RWPE2 (cell line): Measurements from ENCODE around the gene AWAT2.
A peak's percentile ranks its signal among the peaks of the same experiment; 100 is the strongest.

ENCODE experiments used
- ATAC-seq: fragments of 200-7000 bp; cut with Tn5 transposase; 3 replicates; pipeline ENCODE4 v1.9.1; 2021; ENCODE audit warnings: low read depth
- DNase-seq: peaks from one replicate; pipeline ENCODE4 v3.0.0-alpha.2; 2020; ENCODE audit warnings: low spot score
- H3K27ac ChIP-seq: fragments of 450-650 bp; 2 replicates; pipeline ENCODE4 v1.5.1; 2017; ENCODE audit warnings: mild to moderate bottlenecking; ENCODE audit not compliant: poor library complexity, severe bottlenecking
- H3K27me3 ChIP-seq: fragments of 250-450 bp; sonication (Bioruptor Pico); 2 replicates; pipeline ENCODE4 v1.5.1; 2021; ENCODE audit warnings: mild to moderate bottlenecking, moderate library complexity; ENCODE audit not compliant: insufficient read depth, poor library complexity, severe bottlenecking
- H3K36me3 ChIP-seq: fragments of 250-450 bp; sonication (Bioruptor Pico); 2 replicates; pipeline ENCODE4 v1.5.1; 2020; ENCODE audit warnings: low read depth, mild to moderate bottlenecking, moderate library complexity
- H3K4me1 ChIP-seq: fragments of 250-450 bp; sonication (Bioruptor Pico); 2 replicates; pipeline ENCODE4 v1.5.1; 2021; ENCODE audit warnings: mild to moderate bottlenecking, moderate library complexity; ENCODE audit not compliant: insufficient read depth, poor library complexity, severe bottlenecking
- H3K4me3 ChIP-seq: fragments of 250-450 bp; sonication (Bioruptor Pico); 2 replicates; pipeline ENCODE4 v1.5.1; 2021; ENCODE audit warnings: mild to moderate bottlenecking, moderate library complexity; ENCODE audit not compliant: severe bottlenecking
- H3K9me3 ChIP-seq: fragments of 250-450 bp; sonication (Bioruptor Pico); 2 replicates; pipeline ENCODE4 v1.5.1; 2021; ENCODE audit warnings: mild to moderate bottlenecking, moderate library complexity; ENCODE audit not compliant: severe bottlenecking
- TF ChIP-seq, protein P1 (sequence below): fragments of 450-650 bp; IDR thresholded peaks from one replicate; pipeline ENCODE4 v1.5.1; 2017; ENCODE audit warnings: mild to moderate bottlenecking, moderate library complexity; ENCODE audit not compliant: poor library complexity, severe bottlenecking

The AWAT2 gene

DNA sequence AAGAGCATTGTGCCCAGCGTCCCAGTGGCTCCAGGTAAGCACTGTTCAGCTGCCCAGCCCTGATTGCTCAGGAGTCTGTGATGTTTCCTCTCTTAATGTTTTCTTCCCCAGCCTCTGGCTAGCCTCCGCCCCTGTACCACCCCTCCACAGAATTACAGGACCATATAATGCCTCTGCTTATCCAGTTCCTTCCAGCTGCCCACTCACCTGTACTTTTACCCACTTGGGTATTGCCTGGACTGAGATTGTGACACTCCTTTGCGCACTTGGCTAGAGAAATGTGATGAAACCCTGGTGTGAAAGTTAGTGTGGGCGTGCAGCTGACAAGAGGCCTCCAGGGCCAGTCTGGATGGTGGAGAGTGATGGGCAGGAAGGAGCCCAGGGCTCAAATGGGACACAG, at the start of gene AWAT2:
AWAT2 (minus strand) TSS at position 14 of the 400 bp plus-strand sequence; CDS start at position 8, 6 bp downstream.
- no peaks in the 10 kb centered on the region for H3K27me3 ChIP-seq
- no peaks in the 10 kb centered on the region for H3K36me3 ChIP-seq
- no peak within 1 kb of the TSS for H3K27ac ChIP-seq
- DNase-seq (no peak), ATAC-seq (no peak)
- TF ChIP-seq, protein P1, sequence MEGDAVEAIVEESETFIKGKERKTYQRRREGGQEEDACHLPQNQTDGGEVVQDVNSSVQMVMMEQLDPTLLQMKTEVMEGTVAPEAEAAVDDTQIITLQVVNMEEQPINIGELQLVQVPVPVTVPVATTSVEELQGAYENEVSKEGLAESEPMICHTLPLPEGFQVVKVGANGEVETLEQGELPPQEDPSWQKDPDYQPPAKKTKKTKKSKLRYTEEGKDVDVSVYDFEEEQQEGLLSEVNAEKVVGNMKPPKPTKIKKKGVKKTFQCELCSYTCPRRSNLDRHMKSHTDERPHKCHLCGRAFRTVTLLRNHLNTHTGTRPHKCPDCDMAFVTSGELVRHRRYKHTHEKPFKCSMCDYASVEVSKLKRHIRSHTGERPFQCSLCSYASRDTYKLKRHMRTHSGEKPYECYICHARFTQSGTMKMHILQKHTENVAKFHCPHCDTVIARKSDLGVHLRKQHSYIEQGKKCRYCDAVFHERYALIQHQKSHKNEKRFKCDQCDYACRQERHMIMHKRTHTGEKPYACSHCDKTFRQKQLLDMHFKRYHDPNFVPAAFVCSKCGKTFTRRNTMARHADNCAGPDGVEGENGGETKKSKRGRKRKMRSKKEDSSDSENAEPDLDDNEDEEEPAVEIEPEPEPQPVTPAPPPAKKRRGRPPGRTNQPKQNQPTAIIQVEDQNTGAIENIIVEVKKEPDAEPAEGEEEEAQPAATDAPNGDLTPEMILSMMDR, result no peak
- H3K4me3 ChIP-seq, result no peak within 1 kb of the TSS
- no peaks in the 10 kb centered on the region for H3K9me3 ChIP-seq
- H3K4me1 ChIP-seq, result peaks cover 11% of the 10 kb centered on the region

DNA sequence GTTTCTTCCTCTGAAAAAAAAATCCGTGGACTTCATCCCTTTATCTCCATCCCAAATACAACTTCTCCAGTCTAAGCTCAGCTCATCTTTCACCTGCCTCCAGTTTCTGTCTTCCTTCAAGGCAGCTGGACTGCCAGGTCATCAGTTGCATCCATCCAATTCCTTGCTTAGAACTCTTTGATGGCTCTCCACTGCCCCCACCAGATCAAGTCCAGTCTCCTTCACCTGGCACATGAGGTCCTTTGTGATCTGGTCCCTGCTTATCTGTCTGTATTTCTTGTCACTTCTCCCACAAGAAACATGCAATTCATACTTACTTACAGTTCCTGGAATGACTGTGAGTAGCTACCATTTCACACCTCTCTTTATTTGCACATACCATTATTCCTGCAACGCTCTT, 46.3 kb upstream of the AWAT2 start:
- H3K9me3 ChIP-seq, result no peaks in the 10 kb centered on the region
- no peak for DNase-seq
- H3K4me3 ChIP-seq, result no peak overlapping the region
- H3K27ac ChIP-seq, result no peak overlapping the region
- no peaks in the 10 kb centered on the region for H3K36me3 ChIP-seq
- TF ChIP-seq, protein P1, result peak; percentile 16
- H3K27me3 ChIP-seq, result no peaks in the 10 kb centered on the region
- ATAC-seq, result no peak
- H3K4me1 ChIP-seq, result no peaks in the 10 kb centered on the region

DNA sequence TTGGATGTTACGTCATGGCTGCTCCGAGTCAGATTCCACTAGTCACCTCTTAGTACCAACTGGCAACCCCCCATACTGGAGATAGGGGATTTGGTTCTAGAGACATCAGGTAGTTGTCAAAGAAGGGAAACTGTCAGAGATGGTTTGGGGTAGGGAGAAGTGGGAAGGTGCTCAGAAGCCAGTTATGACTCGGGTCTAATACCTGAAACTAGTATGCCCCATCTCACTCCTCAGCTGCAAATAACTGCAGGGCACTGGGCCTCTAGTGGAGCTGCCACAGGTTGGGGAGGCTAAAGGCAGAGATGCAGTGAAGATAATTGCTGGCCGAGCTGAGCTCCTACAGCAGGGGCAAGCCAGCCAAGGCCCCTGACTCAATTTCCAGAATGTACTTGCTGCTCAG, 42.5 kb upstream of the AWAT2 start:
- no peak overlapping the region for H3K27ac ChIP-seq
- H3K9me3 ChIP-seq, result no peaks in the 10 kb centered on the region
- DNase-seq (no peak), ATAC-seq (no peak)
- H3K4me1 ChIP-seq, result no peaks in the 10 kb centered on the region
- no peaks in the 10 kb centered on the region for H3K27me3 ChIP-seq
- no peaks in the 10 kb centered on the region for H3K36me3 ChIP-seq
- no peak overlapping the region for H3K4me3 ChIP-seq
- TF ChIP-seq, protein P1, result no peak

GRCh38 chrX:70089604-70090297, 40.0 kb upstream of the AWAT2 start:
- no peak for DNase-seq
- no peaks in the 10 kb centered on the region for H3K4me1 ChIP-seq
- H3K9me3 ChIP-seq, result no peaks in the 10 kb centered on the region
- no peak for ATAC-seq
- TF ChIP-seq, protein P1, result no peak
- no peak overlapping the region for H3K4me3 ChIP-seq
- no peaks in the 10 kb centered on the region for H3K27me3 ChIP-seq
- H3K27ac ChIP-seq, result no peak overlapping the region
- no peaks in the 10 kb centered on the region for H3K36me3 ChIP-seq

DNA sequence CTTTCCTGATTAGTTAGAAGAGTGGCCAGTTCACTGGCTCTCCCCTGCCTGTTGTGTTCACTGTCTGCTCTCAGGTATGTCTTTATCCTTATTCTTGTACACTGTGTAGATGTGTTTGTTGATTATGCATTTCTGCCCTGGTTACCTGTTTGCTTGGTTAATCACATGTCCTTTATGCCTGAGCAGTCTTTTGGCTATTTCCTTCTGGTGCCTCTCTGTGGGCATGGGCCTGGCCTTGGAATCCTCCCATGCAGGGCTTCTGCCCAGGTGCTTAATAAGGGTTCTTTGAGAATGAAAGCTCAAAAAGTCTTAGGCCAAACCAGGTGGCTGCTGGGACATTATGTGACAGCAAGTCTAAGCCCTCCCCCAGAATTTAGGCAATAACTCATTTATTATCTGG, 39.0 kb upstream of the AWAT2 start:
- no peaks in the 10 kb centered on the region for H3K36me3 ChIP-seq
- no peaks in the 10 kb centered on the region for H3K27me3 ChIP-seq
- H3K4me1 ChIP-seq, result no peaks in the 10 kb centered on the region
- no peak overlapping the region for H3K4me3 ChIP-seq
- ATAC-seq (no peak), DNase-seq (no peak)
- TF ChIP-seq, protein P1, result no peak
- H3K27ac ChIP-seq, result no peak overlapping the region
- no peaks in the 10 kb centered on the region for H3K9me3 ChIP-seq
